Lung microvascular endothelial cell (primary cell): ENCODE measurements around the gene RPL10. TPM values are rescaled to one million over a fixed set of nuclear protein-coding genes. Genes with fewer than 3 reads are reported as not detected.

Experiments used
- DNase-seq, 2 donors: peaks; one replicate each; pipeline versions ENCODE4 v3.0.0 to v3.0.0-alpha.2; 2010; ENCODE audit warnings: low read depth in 2 of 2
- total RNA-seq: library from RNA; depleted of rRNA; stranded (reverse); fragments of >200 nt; gene quantifications from 2 replicates; pipeline ENCODE4 v1.2.1, GENCODE V29; 2014

Gene RPL10
- total RNA-seq = 2,090 and 2,761 TPM in 2 replicates

DNA sequence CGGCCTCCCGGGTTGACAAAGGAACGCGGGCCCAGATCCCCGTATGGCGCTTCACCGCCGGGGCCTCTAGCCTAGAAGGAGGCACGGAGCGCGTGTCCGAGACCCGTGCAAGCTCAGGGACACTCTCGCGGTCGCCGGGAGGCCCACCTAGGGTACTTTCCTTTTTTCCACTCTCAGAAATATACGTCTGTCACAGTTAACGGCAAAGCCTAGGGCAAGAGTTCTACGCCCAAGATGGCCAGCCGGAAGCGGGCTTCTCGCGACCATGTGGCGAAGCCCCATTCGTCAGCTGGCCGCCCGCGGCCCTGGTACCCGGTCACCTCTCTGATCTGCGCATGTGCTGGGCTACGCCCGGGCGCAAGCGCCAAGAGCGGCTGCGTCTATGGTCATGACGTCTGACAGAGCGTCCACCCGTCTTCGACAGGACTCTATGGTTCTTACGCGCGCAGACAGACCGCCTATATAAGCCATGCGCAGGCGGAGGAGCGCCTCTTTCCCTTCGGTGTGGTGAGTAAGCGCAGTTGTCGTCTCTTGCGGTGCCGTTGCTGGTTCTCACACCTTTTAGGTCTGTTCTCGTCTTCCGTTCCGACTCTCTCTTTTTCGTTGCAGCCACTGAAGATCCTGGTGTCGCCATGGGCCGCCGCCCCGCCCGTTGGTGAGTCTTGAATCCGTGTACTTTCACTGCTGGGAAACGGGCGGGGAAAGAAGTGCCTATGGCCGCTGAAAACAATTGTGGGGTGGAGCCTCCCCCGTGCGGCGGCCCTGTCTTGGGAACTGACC, at the start of gene RPL10:
Gene RPL10 (plus strand): TSS at position 490 of the 780 bp plus-strand sequence. CDS start 143 bp downstream, at position 633.
- peak; percentile 97 to 98 for DNase-seq

DNA sequence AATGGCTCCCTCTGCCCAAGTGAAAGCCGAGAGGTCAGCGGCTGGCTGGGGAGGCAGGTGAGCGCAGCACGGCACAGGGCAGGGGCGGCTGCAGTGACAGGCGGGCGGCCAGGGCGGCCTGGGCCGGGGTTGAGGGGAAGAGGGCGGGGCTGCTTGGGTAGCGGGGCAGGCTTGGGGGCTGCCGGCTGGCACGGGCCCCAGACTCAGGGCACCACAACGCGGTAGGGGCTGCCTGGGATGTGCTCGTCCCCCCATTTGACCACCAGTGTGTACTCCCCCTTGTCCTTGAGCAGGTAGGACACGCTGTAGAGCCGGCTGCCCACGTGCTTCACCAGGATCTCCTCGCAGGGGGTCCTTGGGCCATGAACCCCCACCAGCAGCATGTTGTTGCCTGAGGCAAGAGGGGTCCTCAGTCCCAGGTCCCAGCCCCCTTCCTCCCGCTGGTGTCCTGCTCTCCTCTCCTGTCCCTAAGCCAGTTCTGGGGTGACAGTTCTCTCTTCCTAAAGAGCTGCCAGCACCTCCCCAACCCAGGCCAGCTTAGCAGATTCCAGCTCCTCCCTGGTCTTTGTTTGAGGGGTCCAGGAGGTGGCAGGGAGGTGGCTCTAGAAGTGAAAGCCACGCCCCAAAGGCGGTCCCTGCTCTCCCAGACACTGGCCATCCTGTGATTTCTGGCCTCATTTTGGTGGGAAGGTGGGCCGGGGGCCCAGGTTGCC, 49.4 kb upstream of the RPL10 start:
- no peak for DNase-seq

DNA sequence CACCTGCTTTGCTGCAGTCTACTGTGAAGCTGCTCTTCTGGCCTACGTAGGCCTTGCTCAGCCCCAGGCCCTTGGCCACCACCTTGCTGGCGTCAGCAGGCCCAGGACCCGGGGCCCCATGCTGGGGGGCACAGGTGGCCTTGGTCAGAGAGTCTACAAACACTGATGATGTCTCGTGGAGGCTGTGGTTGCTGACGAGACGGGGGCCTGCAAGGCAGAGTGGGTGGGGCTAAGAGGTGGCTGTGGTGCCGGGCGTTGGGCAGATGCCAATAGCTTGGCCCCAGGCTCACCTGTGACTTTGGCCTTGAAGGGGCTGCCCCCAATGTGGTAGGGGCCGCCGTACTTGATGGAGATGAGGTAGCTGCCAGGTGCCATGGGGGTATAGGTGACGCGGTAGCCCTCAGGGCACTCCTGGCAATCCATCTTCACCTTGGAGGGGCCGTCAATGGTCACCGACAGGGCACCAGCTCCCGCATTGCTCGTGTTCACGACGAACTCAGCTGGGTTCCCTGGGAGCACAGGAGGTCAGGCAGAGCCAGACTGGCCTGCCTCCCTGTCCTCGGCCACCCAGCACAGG, 48.7 kb upstream of the RPL10 start:
- no peak for DNase-seq

DNA sequence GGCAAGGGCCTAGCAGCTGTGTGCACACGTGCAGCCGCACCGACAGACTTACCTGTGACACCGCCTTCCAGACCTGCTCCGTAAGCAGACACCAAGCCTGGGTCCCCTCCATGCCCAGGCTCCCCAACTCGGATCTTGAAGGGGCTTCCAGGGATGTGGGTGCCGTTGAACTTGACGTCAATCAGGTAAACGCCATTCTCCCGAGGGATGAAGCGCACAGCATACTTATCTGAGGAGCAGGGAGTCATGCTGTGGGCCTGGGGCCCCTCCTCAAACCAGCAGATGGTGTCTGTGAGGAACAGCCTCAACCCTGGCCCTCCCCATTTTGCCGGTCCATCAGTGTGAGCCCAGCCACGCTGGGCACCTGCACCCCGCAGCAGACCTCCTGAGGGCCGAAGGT, 48.2 kb upstream of the RPL10 start:
- no peak for DNase-seq

DNA sequence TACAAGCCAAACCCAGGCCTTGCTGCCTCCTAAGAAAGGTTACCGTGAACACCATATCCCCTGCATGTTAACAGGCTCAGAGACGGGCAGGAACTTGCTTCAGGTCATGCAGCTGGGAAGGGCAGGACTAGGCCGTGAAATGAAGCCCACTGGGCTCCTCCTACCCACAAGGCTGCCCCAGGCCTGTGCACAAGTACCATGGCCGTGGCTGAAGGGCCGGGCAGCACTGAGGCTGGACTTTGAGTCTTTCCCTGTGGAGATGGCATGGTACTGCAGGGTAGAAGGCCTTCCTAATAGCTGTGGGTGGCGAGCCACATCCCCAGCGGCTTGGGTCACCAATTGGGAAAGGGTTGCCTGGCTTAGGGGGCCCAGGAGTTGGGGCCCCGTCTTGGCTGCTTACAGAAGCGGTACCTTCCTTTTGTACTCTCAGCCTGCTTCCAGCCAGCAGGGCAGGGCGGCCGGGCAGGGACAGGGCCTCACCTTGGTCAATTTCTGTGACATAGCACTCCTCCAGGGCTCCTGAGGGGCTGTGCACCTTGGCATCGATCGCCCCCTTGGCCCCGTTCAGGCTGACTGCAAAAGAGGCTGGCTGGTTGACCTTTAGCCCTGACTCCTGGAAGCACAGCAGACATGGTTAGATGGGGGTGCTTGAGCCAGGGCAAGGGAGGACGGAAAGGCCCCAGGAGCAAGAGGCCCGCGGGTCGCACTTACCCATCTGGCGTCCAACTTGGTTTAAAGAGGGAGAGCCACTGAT, 47.6 kb upstream of the RPL10 start:
- DNase-seq = no peak

- no peak for DNase-seq
Measured at GRCh38 chrX:154351183-154352011, 46.8 kb upstream of the RPL10 start.

- no peak for DNase-seq
Measured at GRCh38 chrX:154352012-154352401, 46.2 kb upstream of the RPL10 start.

GRCh38 chrX:154352466-154352865, 45.7 kb upstream of the RPL10 start:
- no peak for DNase-seq

DNA sequence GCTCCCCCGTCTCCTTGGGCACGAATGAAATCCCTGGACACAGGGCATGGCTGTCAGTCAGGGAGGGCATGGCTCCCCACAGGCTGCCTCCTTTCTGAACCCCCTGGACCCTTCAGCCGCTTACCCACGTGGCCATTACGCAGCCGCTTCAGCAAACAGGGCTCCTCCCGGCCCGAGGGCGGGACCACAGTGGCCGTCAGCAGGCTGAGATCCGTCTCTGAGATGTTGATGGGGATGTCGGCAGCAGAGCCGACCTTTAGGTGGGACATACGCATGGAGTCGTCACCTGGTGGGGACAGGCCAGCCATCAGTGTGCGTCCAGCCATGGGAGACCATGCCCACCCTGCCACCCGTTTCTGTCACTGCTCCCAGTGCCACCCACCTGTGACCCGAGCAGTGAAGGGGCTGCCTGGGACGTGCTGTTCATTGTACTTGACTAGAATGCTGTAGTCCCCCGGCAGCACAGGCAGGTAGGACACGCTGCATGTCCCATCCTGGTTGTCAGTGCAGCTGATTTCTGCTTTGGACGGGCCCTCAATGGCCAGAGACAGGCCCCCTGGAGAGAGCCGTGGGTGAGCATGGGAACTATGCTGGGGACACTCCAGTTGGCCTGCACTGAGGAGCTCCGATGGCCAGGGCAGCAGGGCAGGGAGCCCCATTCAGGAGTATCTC, 44.9 kb upstream of the RPL10 start:
- no peak for DNase-seq

- DNase-seq = no peak
Measured at GRCh38 chrX:154354013-154354412, 44.2 kb upstream of the RPL10 start.

DNA sequence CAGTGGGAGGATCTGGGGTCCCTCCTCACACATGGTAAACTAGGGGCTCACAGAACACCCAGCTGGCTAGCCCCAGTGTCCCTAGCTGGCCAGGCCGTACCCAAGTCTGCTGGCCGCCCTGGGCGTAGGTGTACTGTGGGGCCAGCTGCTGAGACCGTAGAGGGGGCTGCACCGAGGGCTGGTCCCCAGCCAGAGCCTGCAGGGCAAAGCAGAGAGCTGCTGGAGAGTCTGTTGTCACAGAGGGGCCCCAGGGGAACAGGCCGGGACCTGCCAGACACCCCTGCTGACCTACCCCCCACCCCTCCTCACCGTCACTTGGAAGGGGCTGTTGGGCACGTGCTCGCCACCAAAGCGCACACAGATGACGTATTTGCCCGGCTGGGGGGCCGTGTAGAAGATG, 43.7 kb upstream of the RPL10 start:
- DNase-seq = no peak

DNA sequence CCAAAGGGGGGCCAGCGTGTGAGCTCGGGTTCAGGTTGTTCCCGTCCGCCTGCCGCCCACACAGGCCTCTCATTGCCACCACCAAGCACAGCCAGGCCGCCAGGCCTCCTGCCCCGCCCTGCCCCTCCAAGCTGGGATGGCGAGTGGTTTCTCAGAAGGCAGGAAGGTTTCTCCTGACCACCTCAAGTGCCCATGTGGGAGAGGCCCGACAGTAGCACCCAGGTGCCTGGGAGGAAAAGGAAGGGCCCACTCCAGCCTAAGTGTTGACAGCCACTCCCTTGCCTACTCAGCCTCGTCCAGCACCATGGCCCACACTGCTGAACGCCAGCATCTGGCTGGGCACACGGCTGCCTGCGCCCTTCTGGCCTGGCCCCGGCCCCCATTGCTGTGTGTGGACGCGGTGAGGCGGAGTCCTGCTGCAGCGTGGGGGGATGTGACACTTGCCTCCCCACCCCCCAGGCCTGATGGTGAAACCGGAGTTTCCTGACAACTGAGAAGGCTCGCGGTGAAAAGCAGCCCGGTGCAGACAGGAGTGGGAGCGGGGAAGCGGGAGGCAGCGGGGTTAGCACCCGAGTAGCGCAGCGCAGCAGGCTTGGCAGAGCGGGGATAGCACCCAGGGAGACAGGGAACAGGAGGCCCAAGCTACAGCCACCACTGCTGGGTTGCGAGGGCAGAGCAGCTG, 42.9 kb upstream of the RPL10 start:
- DNase-seq = no peak

DNA sequence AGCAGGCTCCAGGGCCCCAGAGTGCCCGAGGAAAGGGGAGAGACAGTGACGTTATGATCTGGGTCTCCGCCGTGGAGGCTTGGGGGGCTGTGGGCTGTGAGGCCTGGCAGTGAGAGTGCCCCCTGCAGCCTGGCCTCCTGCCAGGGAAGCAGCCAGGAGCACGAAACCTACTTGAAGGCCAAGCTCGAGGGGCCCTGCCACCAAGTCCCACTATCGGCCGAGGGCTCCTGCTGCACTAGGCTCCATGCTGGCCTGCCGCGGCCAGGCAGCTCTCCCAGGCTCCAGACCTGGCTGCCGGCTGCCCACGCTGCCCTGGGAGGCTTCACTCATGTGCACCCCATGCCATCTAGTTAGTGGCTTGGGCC, 42.4 kb upstream of the RPL10 start:
- no peak for DNase-seq

DNA sequence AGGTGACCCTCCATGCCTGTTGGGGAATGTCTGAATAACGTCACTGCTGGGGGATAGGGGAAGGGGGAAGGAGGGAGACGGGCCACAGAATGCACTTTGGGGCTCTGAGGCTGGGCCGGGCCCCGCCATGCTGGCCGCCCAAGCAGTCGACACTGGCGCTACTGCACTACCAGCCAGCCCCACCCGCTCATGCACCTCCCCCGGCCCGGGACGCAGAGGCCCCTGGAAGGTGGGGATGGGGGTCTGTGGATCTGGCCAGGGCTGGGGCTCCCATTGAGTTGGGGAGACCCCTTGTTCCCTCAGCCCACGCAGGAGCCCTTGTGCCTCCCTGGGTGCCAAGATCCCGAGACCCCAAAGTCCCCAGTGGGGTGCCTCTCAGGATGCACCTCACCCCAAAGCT, 41.6 kb upstream of the RPL10 start:
- DNase-seq = no peak

DNA sequence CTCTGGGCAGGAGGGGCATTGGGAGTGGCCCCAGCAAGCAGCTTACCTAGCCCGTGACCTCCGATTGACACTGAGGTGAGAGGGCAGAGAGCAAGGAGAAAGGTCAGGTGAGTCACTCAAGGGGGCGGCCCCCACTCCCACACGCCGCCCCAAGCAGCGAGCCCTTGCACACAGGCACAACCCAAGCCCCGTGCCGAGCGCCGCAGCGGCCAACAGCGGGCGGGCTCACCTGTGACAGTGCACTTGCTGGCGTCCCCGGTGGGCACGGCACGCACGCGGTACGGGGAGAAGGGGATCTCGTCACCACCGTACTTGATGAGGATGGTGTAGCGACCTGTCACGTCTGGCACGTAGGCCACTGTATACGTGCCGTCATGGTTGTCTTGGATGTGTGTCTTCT, 41.0 kb upstream of the RPL10 start:
- DNase-seq = no peak

- DNase-seq = no peak
Measured at GRCh38 chrX:154358011-154358410, 40.2 kb upstream of the RPL10 start.

GRCh38 chrX:154358829-154359228, 39.3 kb upstream of the RPL10 start:
- DNase-seq = no peak

- no peak for DNase-seq
Measured at GRCh38 chrX:154359362-154360154, 38.6 kb upstream of the RPL10 start.

DNA sequence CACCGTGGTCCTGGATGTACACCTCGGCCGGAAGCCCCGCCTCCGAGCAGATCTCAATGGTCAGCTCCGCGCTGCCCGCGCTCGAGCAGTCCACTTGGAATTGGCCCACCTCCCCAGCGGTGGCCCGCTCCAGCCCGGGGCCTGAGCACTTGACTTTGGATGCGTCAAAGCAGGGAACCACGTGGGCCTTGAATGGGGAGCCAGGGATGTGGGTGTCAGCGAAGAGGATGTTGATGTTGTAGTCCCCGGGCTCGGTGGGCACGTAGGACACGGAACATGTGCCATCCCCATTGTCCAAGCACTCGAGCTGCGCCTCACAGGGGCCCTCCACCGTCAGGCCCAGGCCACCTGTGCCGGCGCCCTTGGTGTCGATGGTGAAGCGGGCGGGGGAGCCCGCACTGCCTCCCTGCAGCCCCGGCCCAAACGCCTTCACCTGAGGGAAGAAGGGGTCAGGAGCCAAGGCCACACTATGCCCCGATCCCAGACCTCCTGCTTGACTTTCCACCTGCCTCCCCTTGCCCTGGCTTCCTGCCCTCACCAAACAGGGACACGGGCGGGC, 37.9 kb upstream of the RPL10 start:
- no peak for DNase-seq
